ENCODE data around the gene ZDHHC17.

- TF ChIP-seq, protein P1, sequence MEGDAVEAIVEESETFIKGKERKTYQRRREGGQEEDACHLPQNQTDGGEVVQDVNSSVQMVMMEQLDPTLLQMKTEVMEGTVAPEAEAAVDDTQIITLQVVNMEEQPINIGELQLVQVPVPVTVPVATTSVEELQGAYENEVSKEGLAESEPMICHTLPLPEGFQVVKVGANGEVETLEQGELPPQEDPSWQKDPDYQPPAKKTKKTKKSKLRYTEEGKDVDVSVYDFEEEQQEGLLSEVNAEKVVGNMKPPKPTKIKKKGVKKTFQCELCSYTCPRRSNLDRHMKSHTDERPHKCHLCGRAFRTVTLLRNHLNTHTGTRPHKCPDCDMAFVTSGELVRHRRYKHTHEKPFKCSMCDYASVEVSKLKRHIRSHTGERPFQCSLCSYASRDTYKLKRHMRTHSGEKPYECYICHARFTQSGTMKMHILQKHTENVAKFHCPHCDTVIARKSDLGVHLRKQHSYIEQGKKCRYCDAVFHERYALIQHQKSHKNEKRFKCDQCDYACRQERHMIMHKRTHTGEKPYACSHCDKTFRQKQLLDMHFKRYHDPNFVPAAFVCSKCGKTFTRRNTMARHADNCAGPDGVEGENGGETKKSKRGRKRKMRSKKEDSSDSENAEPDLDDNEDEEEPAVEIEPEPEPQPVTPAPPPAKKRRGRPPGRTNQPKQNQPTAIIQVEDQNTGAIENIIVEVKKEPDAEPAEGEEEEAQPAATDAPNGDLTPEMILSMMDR (IDR thresholded peaks at IDR 0.05): no peak
- TF ChIP-seq POLR2A (IDR thresholded peaks at IDR 0.05): no peak
Observed at GRCh38 chr12:76882367-76882766, 118.5 kb downstream of the ZDHHC17 start.
